Measurements from ENCODE around the gene NPLOC4. TPM values are rescaled to one million over a fixed set of nuclear protein-coding genes. Genes with fewer than 3 reads are reported as not detected.

The NPLOC4 gene
- total RNA-seq, 1 donor from 2014 or later = 128 TPM

- TF ChIP-seq, protein P1, sequence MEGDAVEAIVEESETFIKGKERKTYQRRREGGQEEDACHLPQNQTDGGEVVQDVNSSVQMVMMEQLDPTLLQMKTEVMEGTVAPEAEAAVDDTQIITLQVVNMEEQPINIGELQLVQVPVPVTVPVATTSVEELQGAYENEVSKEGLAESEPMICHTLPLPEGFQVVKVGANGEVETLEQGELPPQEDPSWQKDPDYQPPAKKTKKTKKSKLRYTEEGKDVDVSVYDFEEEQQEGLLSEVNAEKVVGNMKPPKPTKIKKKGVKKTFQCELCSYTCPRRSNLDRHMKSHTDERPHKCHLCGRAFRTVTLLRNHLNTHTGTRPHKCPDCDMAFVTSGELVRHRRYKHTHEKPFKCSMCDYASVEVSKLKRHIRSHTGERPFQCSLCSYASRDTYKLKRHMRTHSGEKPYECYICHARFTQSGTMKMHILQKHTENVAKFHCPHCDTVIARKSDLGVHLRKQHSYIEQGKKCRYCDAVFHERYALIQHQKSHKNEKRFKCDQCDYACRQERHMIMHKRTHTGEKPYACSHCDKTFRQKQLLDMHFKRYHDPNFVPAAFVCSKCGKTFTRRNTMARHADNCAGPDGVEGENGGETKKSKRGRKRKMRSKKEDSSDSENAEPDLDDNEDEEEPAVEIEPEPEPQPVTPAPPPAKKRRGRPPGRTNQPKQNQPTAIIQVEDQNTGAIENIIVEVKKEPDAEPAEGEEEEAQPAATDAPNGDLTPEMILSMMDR (IDR thresholded peaks at IDR 0.05) = no peak
- H3K36me3 ChIP-seq = peaks cover 31 to 74% of the 10 kb centered on the region in 2 donors
- intact Hi-C loops (cut with DNase I) = no loop called here
- H3K9me3 ChIP-seq = no peaks in the 10 kb centered on the region
- H3K27me3 ChIP-seq = no peaks in the 10 kb centered on the region
- H3K4me1 ChIP-seq = peaks cover 9 to 16% of the 10 kb centered on the region in 2 donors
- DNase-seq (ENCODE audit: low spot score in 2 of 2) = no peak
- H3K4me3 ChIP-seq = no peak overlapping the region
- no peak overlapping the region for H3K27ac ChIP-seq
Measured at GRCh38 chr17:81581758-81582157, 55.2 kb downstream of the NPLOC4 start.

DNA sequence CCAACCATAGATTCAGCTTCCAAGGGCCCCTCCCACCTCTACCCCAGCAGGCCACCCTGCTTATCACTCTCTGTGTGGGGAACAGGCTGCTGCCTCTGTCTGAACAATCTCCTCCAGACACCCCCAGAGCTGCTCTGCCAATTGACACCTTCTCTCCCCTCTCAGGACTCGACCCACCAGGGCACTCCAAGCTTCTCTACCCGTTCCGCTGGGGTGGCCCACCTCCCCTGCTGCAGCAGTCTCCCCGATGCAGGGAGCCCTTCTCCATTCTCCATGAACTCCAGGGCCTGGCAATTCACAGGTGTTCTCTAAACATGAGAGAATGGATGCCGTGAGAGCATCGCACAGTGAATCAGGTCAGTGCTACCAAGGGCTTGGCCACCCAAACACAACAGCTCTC, 56.4 kb downstream of the NPLOC4 start:
- Histone ChIP-seq H3K27me3 (no peaks in the 10 kb centered on the region), H3K4me3 (no peak overlapping the region), H3K4me1 (peaks cover 10 to 28% of the 10 kb centered on the region in 2 donors), H3K9me3 (no peaks in the 10 kb centered on the region), H3K36me3 (peaks cover 21 to 66% of the 10 kb centered on the region in 2 donors), H3K27ac (no peak overlapping the region)
- TF ChIP-seq, protein P1 (IDR thresholded peaks at IDR 0.05) = no peak
- intact Hi-C loops (cut with DNase I) = no loop called here
- no peak for DNase-seq (ENCODE audit: low spot score in 2 of 2)

GRCh38 chr17:81579821-81580321, 57.0 kb downstream of the NPLOC4 start:
- intact Hi-C loops (cut with DNase I) = no loop called here
- no peaks in the 10 kb centered on the region for H3K9me3 ChIP-seq
- no peaks in the 10 kb centered on the region for H3K27me3 ChIP-seq
- no peak overlapping the region for H3K4me3 ChIP-seq
- no peak for DNase-seq (ENCODE audit: low spot score in 2 of 2)
- peaks cover 10 to 29% of the 10 kb centered on the region in 2 donors for H3K4me1 ChIP-seq
- peak overlapping the region in 1 of 2 donors; percentile 3 for H3K27ac ChIP-seq
- H3K36me3 ChIP-seq = peaks cover 21 to 62% of the 10 kb centered on the region in 2 donors
- TF ChIP-seq, protein P1 (IDR thresholded peaks at IDR 0.05) = no peak

DNA sequence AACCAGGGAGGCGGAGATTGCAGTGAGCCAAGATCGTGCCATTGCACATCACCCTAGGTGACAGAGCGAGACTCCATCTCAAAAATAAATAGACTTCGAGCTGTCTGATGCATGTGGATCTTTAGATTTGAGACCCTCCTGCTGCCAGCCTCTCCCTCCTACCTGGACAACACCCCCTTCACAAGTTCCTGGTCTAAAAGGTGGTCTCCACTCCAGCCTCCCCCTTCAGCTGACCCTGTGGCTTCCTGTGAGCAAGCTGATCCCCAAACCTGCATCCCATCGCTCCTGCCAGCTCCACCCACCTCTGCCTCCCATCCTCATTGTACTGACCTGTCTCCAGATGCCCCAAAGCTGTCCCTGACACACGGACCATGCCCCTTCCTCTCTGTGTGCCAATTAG, 57.6 kb downstream of the NPLOC4 start:
- Histone ChIP-seq H3K4me3 (no peak overlapping the region), H3K27ac (no peak overlapping the region), H3K27me3 (no peaks in the 10 kb centered on the region), H3K9me3 (no peaks in the 10 kb centered on the region), H3K4me1 (peaks cover 10 to 29% of the 10 kb centered on the region in 2 donors), H3K36me3 (peaks cover 21 to 61% of the 10 kb centered on the region in 2 donors)
- TF ChIP-seq, protein P1 (IDR thresholded peaks at IDR 0.05) = no peak
- no peak for DNase-seq (ENCODE audit: low spot score in 2 of 2)
- intact Hi-C loops (cut with DNase I) = no loop called here

DNA sequence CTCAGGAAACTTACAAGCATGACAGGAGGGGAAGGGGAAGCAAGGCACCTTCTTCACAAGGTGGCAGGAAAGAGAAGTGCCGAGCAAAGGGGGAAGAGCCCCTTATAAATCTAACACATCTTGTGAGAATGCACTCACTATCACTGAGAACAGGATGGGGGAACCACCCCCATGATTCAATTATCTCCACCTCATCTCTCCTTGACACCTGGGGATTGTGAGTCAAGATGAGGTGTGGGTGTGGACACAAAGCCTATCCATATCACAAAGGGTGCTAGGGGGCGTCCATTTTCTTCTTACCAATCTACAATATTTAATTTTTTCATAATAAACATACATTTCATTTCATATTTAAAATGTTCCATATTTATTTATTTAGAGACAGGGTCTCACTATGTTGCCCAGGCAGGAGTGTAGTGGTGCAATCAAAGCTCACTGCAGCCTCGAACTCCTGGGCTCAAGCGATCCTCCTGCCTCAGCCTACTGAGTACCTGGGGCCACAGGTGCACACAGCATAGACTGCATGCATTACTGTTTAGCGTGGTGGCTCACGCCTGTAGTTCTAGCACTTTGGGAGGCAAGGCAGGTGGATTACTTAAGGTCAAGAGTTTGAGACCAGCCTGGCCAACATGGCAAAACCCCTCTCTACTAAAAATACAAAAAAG, 58.2 kb downstream of the NPLOC4 start:
- H3K9me3 ChIP-seq = no peaks in the 10 kb centered on the region
- no peaks in the 10 kb centered on the region for H3K27me3 ChIP-seq
- TF ChIP-seq, protein P1 (IDR thresholded peaks at IDR 0.05) = no peak
- H3K4me3 ChIP-seq = no peak overlapping the region
- no peak for DNase-seq (ENCODE audit: low spot score in 2 of 2)
- peaks cover 22 to 61% of the 10 kb centered on the region in 2 donors for H3K36me3 ChIP-seq
- no peak overlapping the region for H3K27ac ChIP-seq
- intact Hi-C loops (cut with DNase I) = no loop called here
- H3K4me1 ChIP-seq = peaks cover 10 to 29% of the 10 kb centered on the region in 2 donors

Measured in ascending aorta (tissue), 2 donors.